GM23248 (cell line): ENCODE data around the gene SESTD1.
"Not testable (repeated sequence)": the region's sequence is repeated elsewhere in the genome, so short reads cannot be mapped to it uniquely, and the experiment has no call there.

Experiments used
- EZH2 ChIP-seq: fragments of 200-600 bp; sonication (generic); IDR thresholded peaks from 2 replicates; pipeline ENCODE4 v1.6.1; 2018; ENCODE audit warnings: antibody characterized with exemption, mild to moderate bottlenecking; ENCODE audit not compliant: insufficient read depth, poor library complexity, severe bottlenecking
- EZH2phosphoT487 ChIP-seq: fragments of 200-600 bp; sonication (generic); IDR thresholded peaks from 2 replicates; pipeline ENCODE4 v1.6.1; 2018; ENCODE audit warnings: antibody characterized with exemption, moderate library complexity, mild to moderate bottlenecking, low read depth; ENCODE audit not compliant: insufficient read depth

DNA sequence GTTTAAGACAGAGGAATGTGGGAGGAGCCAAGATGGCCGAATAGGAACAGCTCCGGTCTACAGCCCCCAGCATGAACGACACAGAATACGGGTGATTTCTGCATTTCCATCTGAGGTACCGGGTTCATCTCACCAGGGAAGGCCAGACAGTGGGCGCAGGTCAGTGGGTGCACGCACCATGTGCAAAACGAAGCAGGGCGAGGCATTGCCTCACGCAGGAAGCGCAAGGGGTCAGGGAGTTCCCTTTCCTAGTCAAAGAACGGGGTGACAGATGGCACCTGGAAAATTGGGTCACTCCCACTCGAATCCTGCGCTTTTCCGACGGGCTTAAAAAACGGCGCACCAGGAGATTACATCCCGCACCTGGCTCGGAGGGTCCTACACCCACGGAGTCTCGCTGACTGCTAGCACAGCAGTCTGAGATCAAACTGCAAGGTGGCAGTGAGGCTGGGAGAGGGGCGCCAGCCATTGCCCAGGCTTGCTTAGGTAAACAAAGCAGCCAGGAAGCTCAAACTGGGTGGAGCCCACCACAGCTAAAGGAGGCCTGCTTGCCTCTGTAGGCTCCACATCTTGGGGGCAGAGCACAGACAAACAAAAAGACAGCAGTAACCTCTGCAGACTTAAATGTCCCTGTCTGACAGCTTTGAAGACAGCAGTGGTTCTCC lies 68.6 kb downstream of the SESTD1 start:
- not testable (repeated sequence) for TF ChIP-seq EZH2, EZH2phosphoT487
